GM12878 (cell line): ENCODE measurements around the gene AP1G2. TPM values are rescaled to one million over a fixed set of nuclear protein-coding genes. Genes with fewer than 3 reads are reported as not detected.

Experiments
- ATAC-seq: fragments of 200-7000 bp; cut with Tn5 transposase; 3 replicates; pipeline ENCODE4 v1.9.1; 2020; ENCODE audit warnings: mild to moderate bottlenecking, moderate library complexity
- BruUV-seq: library from RNA; stranded (reverse); fragments of 400-500 nt; replicated peaks from 2 replicates; lab custom pipeline; 2021; lab: Mats Ljungman, UMichigan
- CTCF ChIA-PET: fragments of 300-600 bp; sonication (Branson Sonifier 250); formaldehyde crosslinking; extraction: SDS; loops from one replicate; lab custom pipeline; 2021; ENCODE audit warnings: inconsistent platforms; lab: Yijun Ruan, JAX
- POLR2A ChIA-PET: fragments of 350-600 bp; formaldehyde crosslinking; extraction: SDS; loops from one replicate; lab custom pipeline; 2021; ENCODE audit warnings: inconsistent platforms; lab: Charles Lee
- RAD21 ChIA-PET: fragments of 300-600 bp; sonication (Branson Sonifier 250); formaldehyde crosslinking; loops from one replicate; lab custom pipeline; 2023; ENCODE audit warnings: antibody characterized with exemption; ENCODE audit not compliant: unreplicated experiment; lab: Charles Lee
- SMC1A ChIA-PET: fragments of 300-600 bp; sonication (Branson Sonifier 250); formaldehyde crosslinking; loops from one replicate; lab custom pipeline; 2023; ENCODE audit not compliant: unreplicated experiment, uncharacterized antibody; lab: Charles Lee
- DNase-seq: peaks from one replicate; pipeline ENCODE4 v3.0.0-alpha.2; 2011; ENCODE audit warnings: low read depth, low spot score
- FAIRE-seq: peaks from 3 replicates; lab custom pipeline; 2011; peaks lifted over from hg19 to GRCh38; lab: Jason Lieb, UNC
- H2AFZ ChIP-seq: 2 replicates; pipeline ENCODE4 v1.6.0; 2011; ENCODE audit warnings: low read depth, low read length, control low read depth; ENCODE audit not compliant: control insufficient read depth
- H3K27ac ChIP-seq: 2 replicates; pipeline ENCODE4 v1.5.1; 2011; ENCODE audit warnings: control low read depth; ENCODE audit not compliant: control insufficient read depth, insufficient read depth
- H3K27me3 ChIP-seq, 2 experiments: replicated peaks in 1 of 2; 2 replicates each; pipeline versions ENCODE4 v1.6.0 to v1.6.1; 2011; ENCODE audit warnings: low read length in 1 of 2; ENCODE audit not compliant: control insufficient read depth in 2 of 2, insufficient read depth in 2 of 2
- H3K36me3 ChIP-seq, 2 experiments: 2 replicates each; pipeline ENCODE4 v1.5.1; 2011; ENCODE audit warnings: low read length in 1 of 2; ENCODE audit not compliant: control insufficient read depth in 2 of 2, insufficient read depth in 2 of 2
- H3K4me1 ChIP-seq: 2 replicates; pipeline ENCODE4 v1.6.1; 2011; ENCODE audit warnings: mild to moderate bottlenecking, low read length, moderate library complexity, mixed read lengths; ENCODE audit not compliant: control insufficient read depth, insufficient read depth
- H3K4me2 ChIP-seq: 2 replicates; pipeline ENCODE4 v1.6.0; 2011; ENCODE audit warnings: control low read depth; ENCODE audit not compliant: control insufficient read depth, insufficient read depth
- H3K4me3 ChIP-seq: fragments of 200-600 bp; sonication (generic); 2 replicates; pipeline ENCODE4 v1.5.1; 2016
- H3K79me2 ChIP-seq: 2 replicates; pipeline ENCODE4 v1.6.0; 2011; ENCODE audit warnings: low read length; ENCODE audit not compliant: control insufficient read depth, insufficient read depth
- H3K9ac ChIP-seq: 2 replicates; pipeline ENCODE4 v1.8.0; 2011; ENCODE audit warnings: low read length, control low read depth, mixed read lengths; ENCODE audit not compliant: control insufficient read depth, insufficient read depth
- H3K9me3 ChIP-seq: replicated peaks from 3 replicates; pipeline ENCODE4 v1.5.1; 2011; ENCODE audit warnings: mild to moderate bottlenecking, low read length; ENCODE audit not compliant: control insufficient read depth, insufficient read depth
- H4K20me1 ChIP-seq: 2 replicates; pipeline ENCODE4 v1.6.0; 2011; ENCODE audit not compliant: control insufficient read depth, insufficient read depth
- CBX5 ChIP-seq: sonication (generic); IDR thresholded peaks from 2 replicates; pipeline ENCODE4 v1.6.1; 2016; ENCODE audit warnings: low read depth, moderate library complexity, mild to moderate bottlenecking, inconsistent platforms
- DPF2 ChIP-seq: fragments of 450-650 bp; IDR thresholded peaks from 2 replicates; pipeline ENCODE4 v1.6.1; 2017; ENCODE audit warnings: mild to moderate bottlenecking
- ESRRA ChIP-seq: IDR thresholded peaks from 2 replicates; pipeline ENCODE4 v1.6.1; 2012; ENCODE audit warnings: mild to moderate bottlenecking, low read length, improper control_type of control experiment
- HDAC2 ChIP-seq: fragments of 200-600 bp; sonication (generic); IDR thresholded peaks from 2 replicates; pipeline ENCODE4 v1.6.1; 2017
- NR2C1 ChIP-seq: fragments of 450-650 bp; IDR thresholded peaks from 2 replicates; pipeline ENCODE4 v1.6.1; 2017; ENCODE audit warnings: antibody characterized with exemption, mild to moderate bottlenecking, moderate library complexity
- PAX8 ChIP-seq: fragments of 450-650 bp; IDR thresholded peaks from 2 replicates; pipeline ENCODE4 v1.6.1; 2017; ENCODE audit warnings: mild to moderate bottlenecking, moderate library complexity
- POLR2A ChIP-seq: IDR thresholded peaks from 2 replicates; pipeline ENCODE4 v1.6.1; 2011; ENCODE audit warnings: low read depth, mild to moderate bottlenecking, low read length
- RUNX3 ChIP-seq: IDR thresholded peaks from 2 replicates; pipeline ENCODE4 v1.6.1; 2012; ENCODE audit warnings: low read length, inconsistent platforms
- SUZ12 ChIP-seq: fragments of 200-600 bp; sonication (generic); IDR thresholded peaks from one replicate; pipeline ENCODE4 v1.6.1; 2018; ENCODE audit warnings: antibody characterized with exemption, mild to moderate bottlenecking; ENCODE audit not compliant: unreplicated experiment
- TARDBP ChIP-seq: IDR thresholded peaks from 2 replicates; pipeline ENCODE4 v1.6.1; 2016; ENCODE audit warnings: borderline replicate concordance
- ZNF274 ChIP-seq: IDR thresholded peaks from one replicate; pipeline ENCODE4 v1.8.0; 2011; ENCODE audit not compliant: insufficient read length, insufficient read depth
- WGBS: methylation state at CpG from one replicate; pipeline ENCODE4 v1.1.6; 2016; ENCODE audit warnings: low lambda C conversion rate; ENCODE audit not compliant: insufficient replicate concordance, insufficient coverage; ENCODE audit errors: missing lambda C conversion rate; 5-methylcytosine and 5-hydroxymethylcytosine counted together
- in situ Hi-C: fragments of 300-500 bp; cut with MboI; formaldehyde crosslinking; loops from 9 replicates; pipeline ENCODE4 v1.14.3; 2018; ENCODE audit warnings: mixed read lengths
- intact Hi-C: fragments of 100-400 bp; cut with micrococcal nuclease; formaldehyde crosslinking; loops from one replicate; pipeline ENCODE4 v1.14.2; 2022; ENCODE audit not compliant: unreplicated experiment
- polyA plus RNA-seq, 11 experiments: library from polyadenylated mRNA; depleted of rRNA in 4 of 11; unstranded in 6 of 11; stranded (reverse) in 5 of 11; fragments of >200 nt; fragmentation: Nextera tagmentation in 4 of 11; fragmentation: Illumina TruSeq in 1 of 11; extraction: Ambion mirVana in 4 of 11; extraction: Trizol in 1 of 11; gene quantifications; 1 replicate in 1 of 11; 2 replicates in 10 of 11; pipeline versions ENCODE4 v1.2.1 to v1.2.3, GENCODE V29; 2011 to 2016; ENCODE audit warnings: inconsistent platforms in 2 of 11, missing spikeins in 2 of 11, low read depth in 1 of 11
- total RNA-seq, 4 experiments: library from RNA; depleted of rRNA in 3 of 4; stranded (reverse); fragments of >200 nt in 3 of 4; fragmentation: Illumina TruSeq in 1 of 4; extraction: Trizol in 1 of 4; gene quantifications; 2 replicates each; pipeline versions ENCODE4 v1.2.1 to v1.2.3, GENCODE V29; 2013 to 2021
- TF ChIP-seq, protein P1 (sequence below): fragments of 450-650 bp; IDR thresholded peaks from 2 replicates; pipeline ENCODE4 v1.6.1; 2018; ENCODE audit warnings: borderline replicate concordance, mild to moderate bottlenecking; ENCODE audit not compliant: partially characterized antibody
- TF ChIP-seq, protein P2 (sequence below): fragments of 450-650 bp; IDR thresholded peaks from 2 replicates; pipeline ENCODE4 v1.6.1; 2017; ENCODE audit warnings: low read depth, mild to moderate bottlenecking, moderate library complexity

The AP1G2 gene
- total and polyA plus RNA-seq, 10 of the 15 experiments (the other 5 are each of a cell fraction or from before 2014, with no cell fraction given), result 41.5 to 146 (median 103) TPM

DNA sequence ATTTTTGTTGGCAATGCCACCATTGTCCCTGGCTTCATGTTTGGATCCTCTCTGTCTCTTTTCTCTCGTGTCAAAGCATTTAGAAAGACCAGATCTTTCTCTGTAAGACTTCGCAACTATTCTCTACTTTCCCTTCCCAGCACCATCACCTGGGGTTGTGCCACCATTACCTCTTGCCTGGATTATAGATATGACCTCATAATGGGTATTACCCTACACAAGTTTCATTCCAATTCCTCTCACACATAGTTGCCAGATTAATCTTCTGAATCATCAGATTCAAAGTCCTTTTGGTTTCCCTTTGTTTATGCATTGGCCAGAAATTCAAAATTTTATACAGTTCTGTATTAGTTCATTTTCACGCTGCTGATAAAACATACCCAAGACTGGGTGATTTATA lies 41.4 kb upstream of the AP1G2 start:
- POLR2A ChIA-PET, result no interaction called here
- peaks cover 29% of the 10 kb centered on the region for H3K4me1 ChIP-seq
- H3K27ac ChIP-seq, result no peak overlapping the region
- no peak overlapping the region for H3K9ac ChIP-seq
- no peak overlapping the region for H3K4me2 ChIP-seq
- 88% methylated on average over 3 of the region's 3 CpGs for WGBS
- DNase-seq, result no peak
- BruUV-seq, result no TSS peak
- no peaks in the 10 kb centered on the region for H3K36me3 ChIP-seq
- no peaks in the 10 kb centered on the region for H4K20me1 ChIP-seq
- FAIRE-seq, result no peak
- no peaks in the 10 kb centered on the region for H3K79me2 ChIP-seq
- CTCF ChIA-PET, result interaction anchor here (4.5 kb wide), 2 partner anchors 19 to 23 kb away, joined by 33 to 51 read pairs; no protein-coding TSS in a partner anchor
- in situ Hi-C loops (no loop called here), intact Hi-C loops (no loop called here)
- H3K4me3 ChIP-seq, result no peak overlapping the region
- RAD21 ChIA-PET, result interaction anchor here (1.2 kb wide), 1 partner anchor 20 kb away, joined by 5 read pairs; no protein-coding TSS in a partner anchor
- H2AFZ ChIP-seq, result no peak overlapping the region
- no peak for ATAC-seq
- H3K27me3 ChIP-seq, result no peaks in the 10 kb centered on the region
- H3K9me3 ChIP-seq, result peaks cover 3% of the 10 kb centered on the region; the same call in 2 of the 3 replicates
- TF ChIP-seq ESRRA, result no peak
- TF ChIP-seq ZNF274, result no peak
- no peak for TF ChIP-seq POLR2A
- no peak for TF ChIP-seq HDAC2
- no peak for TF ChIP-seq PAX8
- TF ChIP-seq, protein P1, sequence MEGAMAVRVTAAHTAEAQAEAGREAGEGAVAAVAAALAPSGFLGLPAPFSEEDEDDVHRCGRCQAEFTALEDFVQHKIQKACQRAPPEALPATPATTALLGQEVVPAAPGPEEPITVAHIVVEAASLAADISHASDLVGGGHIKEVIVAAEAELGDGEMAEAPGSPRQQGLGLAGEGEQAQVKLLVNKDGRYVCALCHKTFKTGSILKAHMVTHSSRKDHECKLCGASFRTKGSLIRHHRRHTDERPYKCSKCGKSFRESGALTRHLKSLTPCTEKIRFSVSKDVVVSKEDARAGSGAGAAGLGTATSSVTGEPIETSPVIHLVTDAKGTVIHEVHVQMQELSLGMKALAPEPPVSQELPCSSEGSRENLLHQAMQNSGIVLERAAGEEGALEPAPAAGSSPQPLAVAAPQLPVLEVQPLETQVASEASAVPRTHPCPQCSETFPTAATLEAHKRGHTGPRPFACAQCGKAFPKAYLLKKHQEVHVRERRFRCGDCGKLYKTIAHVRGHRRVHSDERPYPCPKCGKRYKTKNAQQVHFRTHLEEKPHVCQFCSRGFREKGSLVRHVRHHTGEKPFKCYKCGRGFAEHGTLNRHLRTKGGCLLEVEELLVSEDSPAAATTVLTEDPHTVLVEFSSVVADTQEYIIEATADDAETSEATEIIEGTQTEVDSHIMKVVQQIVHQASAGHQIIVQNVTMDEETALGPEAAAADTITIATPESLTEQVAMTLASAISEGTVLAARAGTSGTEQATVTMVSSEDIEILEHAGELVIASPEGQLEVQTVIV, result no peak
- TF ChIP-seq, protein P2, sequence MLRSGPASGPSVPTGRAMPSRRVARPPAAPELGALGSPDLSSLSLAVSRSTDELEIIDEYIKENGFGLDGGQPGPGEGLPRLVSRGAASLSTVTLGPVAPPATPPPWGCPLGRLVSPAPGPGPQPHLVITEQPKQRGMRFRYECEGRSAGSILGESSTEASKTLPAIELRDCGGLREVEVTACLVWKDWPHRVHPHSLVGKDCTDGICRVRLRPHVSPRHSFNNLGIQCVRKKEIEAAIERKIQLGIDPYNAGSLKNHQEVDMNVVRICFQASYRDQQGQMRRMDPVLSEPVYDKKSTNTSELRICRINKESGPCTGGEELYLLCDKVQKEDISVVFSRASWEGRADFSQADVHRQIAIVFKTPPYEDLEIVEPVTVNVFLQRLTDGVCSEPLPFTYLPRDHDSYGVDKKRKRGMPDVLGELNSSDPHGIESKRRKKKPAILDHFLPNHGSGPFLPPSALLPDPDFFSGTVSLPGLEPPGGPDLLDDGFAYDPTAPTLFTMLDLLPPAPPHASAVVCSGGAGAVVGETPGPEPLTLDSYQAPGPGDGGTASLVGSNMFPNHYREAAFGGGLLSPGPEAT, result no peak
- TF ChIP-seq NR2C1, result no peak
- TF ChIP-seq CBX5, result no peak
- no peak for TF ChIP-seq SUZ12
- TF ChIP-seq RUNX3, result no peak
- no peak for TF ChIP-seq DPF2
- TF ChIP-seq TARDBP, result no peak
- SMC1A ChIA-PET, result no interaction called here
